Progenitor cell of endocrine pancreas (in vitro differentiated cells): ENCODE data around the gene ZNF785. TPM values are rescaled to one million over a fixed set of nuclear protein-coding genes. Genes with fewer than 3 reads are reported as not detected.
"Not testable (repeated sequence)": the region's sequence is repeated elsewhere in the genome, so short reads cannot be mapped to it uniquely, and the experiment has no call there.

Source experiments
- DNase-seq: peaks from one replicate; pipeline ENCODE4 v3.0.0; 2021; ENCODE audit warnings: low spot score; ENCODE audit not compliant: unreplicated experiment
- H3K27ac Mint-ChIP-seq: 2 replicates; pipeline ENCODE4 v1.8.0; 2021; ENCODE audit warnings: mild to moderate bottlenecking, moderate library complexity, mixed read lengths
- H3K27me3 Mint-ChIP-seq: 2 replicates; pipeline ENCODE4 v1.8.0; 2021; ENCODE audit warnings: mixed read lengths
- H3K36me3 Mint-ChIP-seq: 2 replicates; pipeline ENCODE4 v1.8.0; 2022; ENCODE audit warnings: mixed read lengths; ENCODE audit not compliant: insufficient read depth
- H3K4me1 Mint-ChIP-seq: 2 replicates; pipeline ENCODE4 v1.8.0; 2021; ENCODE audit warnings: low read depth, mixed read lengths
- H3K4me3 Mint-ChIP-seq: 2 replicates; pipeline ENCODE4 v1.8.0; 2021; ENCODE audit warnings: low read depth, mild to moderate bottlenecking, moderate library complexity, mixed read lengths
- H3K9me3 Mint-ChIP-seq: 2 replicates; pipeline ENCODE4 v1.8.0; 2021; ENCODE audit warnings: low read depth, mixed read lengths
- CTCF ChIP-seq: fragments of 200-600 bp; sonication (generic); IDR thresholded peaks from one replicate; pipeline ENCODE4 v1.5.0; 2021; ENCODE audit warnings: antibody characterized with exemption, mild to moderate bottlenecking; ENCODE audit not compliant: unreplicated experiment
- total RNA-seq: library from RNA; stranded (reverse); gene quantifications from 2 replicates; pipeline ENCODE4 v1.2.1, GENCODE V29; 2021

ZNF785 gene
- total RNA-seq, 1 donor from 2014 or later: 50.0 TPM

- no peaks in the 10 kb centered on the region for H3K27me3 Mint-ChIP-seq
- no peak for DNase-seq
These were observed 43.8 kb downstream of the ZNF785 start for GRCh38 chr16:30541502-30542329.

GRCh38 chr16:30540916-30541464 lies 44.5 kb downstream of the ZNF785 start:
- Mint-ChIP-seq H3K9me3 (peaks cover 16% of the 10 kb centered on the region), H3K36me3 (peaks cover 41% of the 10 kb centered on the region)
- not testable (repeated sequence) for DNase-seq, H3K4me1 Mint-ChIP-seq, H3K27ac Mint-ChIP-seq, H3K27me3 Mint-ChIP-seq, H3K4me3 Mint-ChIP-seq

More at GRCh38 chr16:30541502-30542329, 43.8 kb downstream of the ZNF785 start:
- Mint-ChIP-seq H3K36me3 (peaks cover 42% of the 10 kb centered on the region), H3K27ac (no peak overlapping the region), H3K4me1 (no peaks in the 10 kb centered on the region), H3K9me3 (peaks cover 22% of the 10 kb centered on the region), H3K4me3 (no peak overlapping the region)
- TF ChIP-seq CTCF: no peak

- H3K27me3 Mint-ChIP-seq, H3K4me1 Mint-ChIP-seq, DNase-seq, H3K4me3 Mint-ChIP-seq: not testable (repeated sequence)
- peaks cover 38% of the 10 kb centered on the region for H3K36me3 Mint-ChIP-seq
- peak overlapping the region; percentile 84 for H3K27ac Mint-ChIP-seq
- peaks cover 10% of the 10 kb centered on the region for H3K9me3 Mint-ChIP-seq
These were observed 45.4 kb downstream of the ZNF785 start for GRCh38 chr16:30539986-30540526.

- H3K4me3 Mint-ChIP-seq: no peak overlapping the region
- H3K4me1 Mint-ChIP-seq: peaks cover 11% of the 10 kb centered on the region
- DNase-seq: no peak
- no peak for TF ChIP-seq CTCF
- H3K36me3 Mint-ChIP-seq: peaks cover 40% of the 10 kb centered on the region
- H3K9me3 Mint-ChIP-seq: peaks cover 10% of the 10 kb centered on the region
- H3K27ac Mint-ChIP-seq: peak overlapping the region; percentile 84
- H3K27me3 Mint-ChIP-seq: no peaks in the 10 kb centered on the region
These were observed 46.2 kb downstream of the ZNF785 start for GRCh38 chr16:30539000-30539964.

- peaks cover 43% of the 10 kb centered on the region for H3K36me3 Mint-ChIP-seq
- H3K4me3 Mint-ChIP-seq: peak overlapping the region; percentile 84
- peak overlapping the region; percentile 76 for H3K27ac Mint-ChIP-seq
- H3K27me3 Mint-ChIP-seq, DNase-seq: not testable (repeated sequence)
- H3K9me3 Mint-ChIP-seq: peaks cover 10% of the 10 kb centered on the region
- peaks cover 16% of the 10 kb centered on the region for H3K4me1 Mint-ChIP-seq
These were observed 49.0 kb downstream of the ZNF785 start for GRCh38 chr16:30536391-30537024.

GRCh38 chr16:30535777-30536190 lies 49.7 kb downstream of the ZNF785 start:
- Mint-ChIP-seq H3K4me1 (peaks cover 17% of the 10 kb centered on the region), H3K4me3 (peak overlapping the region; percentile 84), H3K36me3 (peaks cover 46% of the 10 kb centered on the region), H3K27me3 (no peaks in the 10 kb centered on the region), H3K27ac (peak overlapping the region; percentile 96), H3K9me3 (peaks cover 10% of the 10 kb centered on the region)
- DNase-seq: no peak
- TF ChIP-seq CTCF: peak; percentile 42
